ENCODE results near the gene CPA4. TPM values are rescaled to one million over a fixed set of nuclear protein-coding genes. Genes with fewer than 3 reads are reported as not detected.

CPA4 gene
- total RNA-seq, 1 donor from 2014 or later = not detected

DNA sequence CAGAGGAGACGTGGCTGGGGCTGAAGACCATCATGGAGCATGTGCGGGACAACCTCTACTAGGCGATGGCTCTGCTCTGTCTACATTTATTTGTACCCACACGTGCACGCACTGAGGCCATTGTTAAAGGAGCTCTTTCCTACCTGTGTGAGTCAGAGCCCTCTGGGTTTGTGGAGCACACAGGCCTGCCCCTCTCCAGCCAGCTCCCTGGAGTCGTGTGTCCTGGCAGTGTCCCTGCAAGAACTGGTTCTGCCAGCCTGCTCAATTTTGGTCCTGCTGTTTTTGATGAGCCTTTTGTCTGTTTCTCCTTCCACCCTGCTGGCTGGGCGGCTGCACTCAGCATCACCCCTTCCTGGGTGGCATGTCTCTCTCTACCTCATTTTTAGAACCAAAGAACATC is 29.7 kb downstream of the CPA4 start:
- no peaks in the 10 kb centered on the region for H3K4me1 Mint-ChIP-seq (ENCODE audit: unreplicated experiment)
- peaks cover 3% of the 10 kb centered on the region for H3K27me3 Mint-ChIP-seq (ENCODE audit: unreplicated experiment)
- peaks cover 3% of the 10 kb centered on the region for H3K36me3 Mint-ChIP-seq (ENCODE audit: low read depth, unreplicated experiment)
- TF ChIP-seq, protein P1, sequence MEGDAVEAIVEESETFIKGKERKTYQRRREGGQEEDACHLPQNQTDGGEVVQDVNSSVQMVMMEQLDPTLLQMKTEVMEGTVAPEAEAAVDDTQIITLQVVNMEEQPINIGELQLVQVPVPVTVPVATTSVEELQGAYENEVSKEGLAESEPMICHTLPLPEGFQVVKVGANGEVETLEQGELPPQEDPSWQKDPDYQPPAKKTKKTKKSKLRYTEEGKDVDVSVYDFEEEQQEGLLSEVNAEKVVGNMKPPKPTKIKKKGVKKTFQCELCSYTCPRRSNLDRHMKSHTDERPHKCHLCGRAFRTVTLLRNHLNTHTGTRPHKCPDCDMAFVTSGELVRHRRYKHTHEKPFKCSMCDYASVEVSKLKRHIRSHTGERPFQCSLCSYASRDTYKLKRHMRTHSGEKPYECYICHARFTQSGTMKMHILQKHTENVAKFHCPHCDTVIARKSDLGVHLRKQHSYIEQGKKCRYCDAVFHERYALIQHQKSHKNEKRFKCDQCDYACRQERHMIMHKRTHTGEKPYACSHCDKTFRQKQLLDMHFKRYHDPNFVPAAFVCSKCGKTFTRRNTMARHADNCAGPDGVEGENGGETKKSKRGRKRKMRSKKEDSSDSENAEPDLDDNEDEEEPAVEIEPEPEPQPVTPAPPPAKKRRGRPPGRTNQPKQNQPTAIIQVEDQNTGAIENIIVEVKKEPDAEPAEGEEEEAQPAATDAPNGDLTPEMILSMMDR (IDR thresholded peaks at IDR 0.05; ENCODE audit: unreplicated experiment) = no peak
- no peak overlapping the region for H3K27ac Mint-ChIP-seq (ENCODE audit: unreplicated experiment)
- DNase-seq (ENCODE audit: low spot score) = no peak
- no peaks in the 10 kb centered on the region for H3K9me3 Mint-ChIP-seq (ENCODE audit: unreplicated experiment)
- no peak overlapping the region for H3K4me3 Mint-ChIP-seq (ENCODE audit: unreplicated experiment)

- TF ChIP-seq, protein P1 (IDR thresholded peaks at IDR 0.05; ENCODE audit: unreplicated experiment) = no peak
- no peak overlapping the region for H3K27ac Mint-ChIP-seq (ENCODE audit: unreplicated experiment)
- peaks cover 2% of the 10 kb centered on the region for H3K27me3 Mint-ChIP-seq (ENCODE audit: unreplicated experiment)
- no peaks in the 10 kb centered on the region for H3K9me3 Mint-ChIP-seq (ENCODE audit: unreplicated experiment)
- H3K4me1 Mint-ChIP-seq (ENCODE audit: unreplicated experiment) = no peaks in the 10 kb centered on the region
- H3K36me3 Mint-ChIP-seq (ENCODE audit: low read depth, unreplicated experiment) = no peaks in the 10 kb centered on the region
- no peak overlapping the region for H3K4me3 Mint-ChIP-seq (ENCODE audit: unreplicated experiment)
- DNase-seq (ENCODE audit: low spot score) = no peak
These were observed 31.5 kb downstream of the CPA4 start for GRCh38 chr7:130324306-130324943.

- Mint-ChIP-seq H3K9me3 (ENCODE audit: unreplicated experiment) (no peaks in the 10 kb centered on the region), H3K4me3 (ENCODE audit: unreplicated experiment) (no peak overlapping the region), H3K27me3 (ENCODE audit: unreplicated experiment) (no peaks in the 10 kb centered on the region), H3K27ac (ENCODE audit: unreplicated experiment) (no peak overlapping the region), H3K36me3 (ENCODE audit: low read depth, unreplicated experiment) (no peaks in the 10 kb centered on the region), H3K4me1 (ENCODE audit: unreplicated experiment) (no peaks in the 10 kb centered on the region)
- TF ChIP-seq, protein P1 (IDR thresholded peaks at IDR 0.05; ENCODE audit: unreplicated experiment) = no peak
- no peak for DNase-seq (ENCODE audit: low spot score)
These were observed 36.7 kb downstream of the CPA4 start for GRCh38 chr7:130329681-130330080.

GRCh38 chr7:130332259-130333053 is 39.5 kb downstream of the CPA4 start:
- DNase-seq (ENCODE audit: low spot score) = no peak
- TF ChIP-seq, protein P1 (IDR thresholded peaks at IDR 0.05; ENCODE audit: unreplicated experiment) = no peak
- Mint-ChIP-seq H3K27me3 (ENCODE audit: unreplicated experiment) (peaks cover 3% of the 10 kb centered on the region), H3K9me3 (ENCODE audit: unreplicated experiment) (no peaks in the 10 kb centered on the region), H3K4me1 (ENCODE audit: unreplicated experiment) (no peaks in the 10 kb centered on the region), H3K27ac (ENCODE audit: unreplicated experiment) (no peak overlapping the region), H3K36me3 (ENCODE audit: low read depth, unreplicated experiment) (no peaks in the 10 kb centered on the region), H3K4me3 (ENCODE audit: unreplicated experiment) (no peak overlapping the region)

DNA sequence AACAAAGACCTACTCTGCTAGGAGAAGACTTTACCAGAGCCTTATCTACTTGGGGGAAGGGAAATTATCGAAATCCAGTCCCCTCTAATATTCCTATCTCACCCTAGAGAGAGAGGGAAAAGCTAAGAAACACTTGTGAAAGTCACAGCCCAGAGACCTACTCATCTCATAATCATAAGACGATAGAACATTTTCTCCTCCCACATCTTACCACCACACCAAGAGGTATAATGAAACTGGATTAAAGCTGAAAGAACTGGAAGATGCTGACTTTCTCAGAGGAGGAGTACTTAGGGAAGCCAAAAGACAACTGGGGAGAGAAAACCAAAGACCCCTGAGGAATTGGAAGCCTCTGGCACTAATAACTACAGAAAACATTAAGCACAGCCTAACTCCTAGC is 40.9 kb downstream of the CPA4 start:
- no peak overlapping the region for H3K27ac Mint-ChIP-seq (ENCODE audit: unreplicated experiment)
- no peak overlapping the region for H3K4me3 Mint-ChIP-seq (ENCODE audit: unreplicated experiment)
- H3K36me3 Mint-ChIP-seq (ENCODE audit: low read depth, unreplicated experiment) = no peaks in the 10 kb centered on the region
- TF ChIP-seq, protein P1 (IDR thresholded peaks at IDR 0.05; ENCODE audit: unreplicated experiment) = no peak
- no peaks in the 10 kb centered on the region for H3K9me3 Mint-ChIP-seq (ENCODE audit: unreplicated experiment)
- H3K4me1 Mint-ChIP-seq (ENCODE audit: unreplicated experiment) = no peaks in the 10 kb centered on the region
- peaks cover 3% of the 10 kb centered on the region for H3K27me3 Mint-ChIP-seq (ENCODE audit: unreplicated experiment)
- no peak for DNase-seq (ENCODE audit: low spot score)
